ENCODE measurements around the gene HS6ST3. TPM values are rescaled to one million over a fixed set of nuclear protein-coding genes. Genes with fewer than 3 reads are reported as not detected.

Gene HS6ST3
- total RNA-seq, 1 experiment from 2014 or later, result 0.11 TPM

DNA sequence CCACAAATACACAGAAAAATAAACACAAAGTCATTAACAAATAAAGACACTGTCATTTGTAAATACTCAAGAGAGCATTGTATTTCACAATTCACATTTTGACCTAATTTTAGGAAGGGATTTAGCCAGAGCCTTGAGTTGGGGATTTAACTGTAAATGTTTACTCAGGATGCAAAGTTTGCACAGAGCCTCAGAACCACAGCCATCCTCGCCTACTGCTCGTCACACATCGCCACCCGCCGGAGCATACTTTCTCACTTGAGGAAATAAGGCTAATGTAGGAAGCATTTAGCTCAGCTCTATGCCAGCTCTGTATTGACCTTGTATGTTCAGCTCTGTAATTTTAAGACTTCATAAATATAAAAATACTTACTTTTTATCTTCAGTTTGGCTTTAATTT is 461.6 kb downstream of the HS6ST3 start:
- DNase-seq (peak; percentile 14), ATAC-seq (peak; percentile 98)
- BruUV-seq (replicated peaks), result no TSS peak
- Histone ChIP-seq H3K4me1 (ENCODE audit: insufficient read depth, low read length) (no peaks in the 10 kb centered on the region), H3K9me2 (replicated peaks; ENCODE audit: low read length) (no peaks in the 10 kb centered on the region), H3K36me3 (ENCODE audit: low read depth, low read length) (no peaks in the 10 kb centered on the region), H3K79me2 (ENCODE audit: low read length) (no peaks in the 10 kb centered on the region), H2AFZ (ENCODE audit: low read length) (no peak overlapping the region), H3K4me3 (ENCODE audit: low read length) (no peak overlapping the region), H3K4me2 (ENCODE audit: low read length) (no peak overlapping the region), H3F3A (ENCODE audit: low read length, unreplicated experiment) (no peaks in the 10 kb centered on the region), H4K20me1 (ENCODE audit: low read length) (no peaks in the 10 kb centered on the region), H3K27ac (ENCODE audit: low read length) (no peak overlapping the region), H3K9me3 (ENCODE audit: low read length) (no peaks in the 10 kb centered on the region), H3K9ac (ENCODE audit: low read length) (no peak overlapping the region), H3K27me3 (ENCODE audit: low read length) (no peaks in the 10 kb centered on the region)
- CTCF ChIA-PET, result interaction anchor here (0.6 kb wide), 1 partner anchor 411 kb away, joined by 3 read pairs; no protein-coding TSS in a partner anchor
- intact Hi-C loops (cut with micrococcal nuclease), result no loop called here
- TF ChIP-seq EZH2 (IDR thresholded peaks at IDR 0.05; ENCODE audit: low read length, unreplicated experiment) (no peak), EZH2phosphoT487 (IDR thresholded peaks at IDR 0.05; ENCODE audit: borderline replicate concordance, low read length) (no peak)
- TF ChIP-seq, protein P1, sequence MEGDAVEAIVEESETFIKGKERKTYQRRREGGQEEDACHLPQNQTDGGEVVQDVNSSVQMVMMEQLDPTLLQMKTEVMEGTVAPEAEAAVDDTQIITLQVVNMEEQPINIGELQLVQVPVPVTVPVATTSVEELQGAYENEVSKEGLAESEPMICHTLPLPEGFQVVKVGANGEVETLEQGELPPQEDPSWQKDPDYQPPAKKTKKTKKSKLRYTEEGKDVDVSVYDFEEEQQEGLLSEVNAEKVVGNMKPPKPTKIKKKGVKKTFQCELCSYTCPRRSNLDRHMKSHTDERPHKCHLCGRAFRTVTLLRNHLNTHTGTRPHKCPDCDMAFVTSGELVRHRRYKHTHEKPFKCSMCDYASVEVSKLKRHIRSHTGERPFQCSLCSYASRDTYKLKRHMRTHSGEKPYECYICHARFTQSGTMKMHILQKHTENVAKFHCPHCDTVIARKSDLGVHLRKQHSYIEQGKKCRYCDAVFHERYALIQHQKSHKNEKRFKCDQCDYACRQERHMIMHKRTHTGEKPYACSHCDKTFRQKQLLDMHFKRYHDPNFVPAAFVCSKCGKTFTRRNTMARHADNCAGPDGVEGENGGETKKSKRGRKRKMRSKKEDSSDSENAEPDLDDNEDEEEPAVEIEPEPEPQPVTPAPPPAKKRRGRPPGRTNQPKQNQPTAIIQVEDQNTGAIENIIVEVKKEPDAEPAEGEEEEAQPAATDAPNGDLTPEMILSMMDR (conservative IDR thresholded peaks at IDR 0.05; ENCODE audit: low read depth, low read length), result no peak
- POLR2A ChIA-PET (ENCODE audit: unreplicated experiment), result no interaction called here

DNA sequence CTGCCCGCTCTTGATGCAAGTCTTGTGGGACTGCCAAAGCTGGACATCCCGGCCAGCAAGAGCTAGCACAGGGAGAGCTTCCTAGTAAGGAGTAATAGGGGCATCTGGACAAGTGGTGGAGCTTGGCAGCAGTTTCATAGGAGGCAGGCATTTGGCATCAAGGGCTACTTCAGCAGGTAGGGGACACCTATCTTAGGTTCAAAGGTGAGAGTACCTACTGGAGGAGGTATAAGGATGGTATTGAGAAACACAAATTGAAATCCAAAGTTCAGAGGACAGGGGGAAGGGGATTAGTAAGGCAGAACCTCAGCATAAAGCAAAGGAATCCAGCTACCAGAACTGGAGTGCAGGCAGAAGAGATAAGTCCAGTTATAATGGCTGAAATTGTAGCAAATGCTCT is 462.7 kb downstream of the HS6ST3 start:
- CTCF ChIA-PET, result no interaction called here

DNA sequence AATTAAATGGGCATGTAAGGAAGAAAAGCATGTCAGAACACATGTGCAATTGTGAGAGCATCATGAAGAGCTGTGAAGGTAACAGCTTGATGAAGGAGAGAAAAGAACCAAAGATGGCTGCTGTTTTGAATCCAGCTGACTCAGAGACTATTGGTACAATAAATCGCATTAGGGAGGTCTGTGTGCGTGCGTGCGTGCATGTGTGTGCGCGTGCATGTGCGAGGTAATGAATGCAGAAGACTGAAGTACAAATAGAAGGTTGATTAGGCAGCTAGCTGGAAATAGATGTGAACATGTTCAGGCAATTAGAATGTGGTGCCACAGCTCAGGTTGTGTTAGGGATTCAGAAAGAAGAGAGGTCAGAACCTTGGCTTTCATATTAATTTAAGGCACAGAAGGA is 463.9 kb downstream of the HS6ST3 start:
- POLR2A ChIA-PET (ENCODE audit: unreplicated experiment), result no interaction called here
- no peak overlapping the region for H3K4me2 ChIP-seq (ENCODE audit: low read length)
- H3K9me3 ChIP-seq (ENCODE audit: low read length), result no peaks in the 10 kb centered on the region
- no peaks in the 10 kb centered on the region for H3K27me3 ChIP-seq (ENCODE audit: low read length)
- no peak for ATAC-seq
- no peaks in the 10 kb centered on the region for H3K79me2 ChIP-seq (ENCODE audit: low read length)
- H3K9ac ChIP-seq (ENCODE audit: low read length), result no peak overlapping the region
- H2AFZ ChIP-seq (ENCODE audit: low read length), result no peak overlapping the region
- no peaks in the 10 kb centered on the region for H3K9me2 ChIP-seq (replicated peaks; ENCODE audit: low read length)
- no peak overlapping the region for H3K27ac ChIP-seq (ENCODE audit: low read length)
- CTCF ChIA-PET, result no interaction called here
- no peaks in the 10 kb centered on the region for H3K36me3 ChIP-seq (ENCODE audit: low read depth, low read length)
- H3K4me3 ChIP-seq (ENCODE audit: low read length), result no peak overlapping the region
- H3F3A ChIP-seq (ENCODE audit: low read length, unreplicated experiment), result no peaks in the 10 kb centered on the region
- TF ChIP-seq, protein P1 (conservative IDR thresholded peaks at IDR 0.05; ENCODE audit: low read depth, low read length), result no peak
- TF ChIP-seq EZH2 (IDR thresholded peaks at IDR 0.05; ENCODE audit: low read length, unreplicated experiment) (no peak), EZH2phosphoT487 (IDR thresholded peaks at IDR 0.05; ENCODE audit: borderline replicate concordance, low read length) (no peak)
- DNase-seq, result no peak
- intact Hi-C loops (cut with micrococcal nuclease), result no loop called here
- BruUV-seq (replicated peaks), result no TSS peak
- no peaks in the 10 kb centered on the region for H3K4me1 ChIP-seq (ENCODE audit: insufficient read depth, low read length)
- no peaks in the 10 kb centered on the region for H4K20me1 ChIP-seq (ENCODE audit: low read length)

More for the DNA sequence above, 462.7 kb downstream of the HS6ST3 start:
- no peaks in the 10 kb centered on the region for H3F3A ChIP-seq (ENCODE audit: low read length, unreplicated experiment)
- no peak for ATAC-seq
- no peak overlapping the region for H3K27ac ChIP-seq (ENCODE audit: low read length)
- H3K79me2 ChIP-seq (ENCODE audit: low read length), result no peaks in the 10 kb centered on the region
- DNase-seq, result no peak
- H4K20me1 ChIP-seq (ENCODE audit: low read length), result no peaks in the 10 kb centered on the region
- H3K27me3 ChIP-seq (ENCODE audit: low read length), result no peaks in the 10 kb centered on the region
- intact Hi-C loops (cut with micrococcal nuclease), result no loop called here
- H3K4me3 ChIP-seq (ENCODE audit: low read length), result no peak overlapping the region
- no peaks in the 10 kb centered on the region for H3K9me3 ChIP-seq (ENCODE audit: low read length)
- BruUV-seq (replicated peaks), result no TSS peak
- POLR2A ChIA-PET (ENCODE audit: unreplicated experiment), result no interaction called here
- H3K36me3 ChIP-seq (ENCODE audit: low read depth, low read length), result no peaks in the 10 kb centered on the region
- H2AFZ ChIP-seq (ENCODE audit: low read length), result no peak overlapping the region
- H3K9me2 ChIP-seq (replicated peaks; ENCODE audit: low read length), result no peaks in the 10 kb centered on the region
- H3K4me1 ChIP-seq (ENCODE audit: insufficient read depth, low read length), result no peaks in the 10 kb centered on the region
- no peak overlapping the region for H3K9ac ChIP-seq (ENCODE audit: low read length)
- TF ChIP-seq EZH2phosphoT487 (IDR thresholded peaks at IDR 0.05; ENCODE audit: borderline replicate concordance, low read length) (no peak), EZH2 (IDR thresholded peaks at IDR 0.05; ENCODE audit: low read length, unreplicated experiment) (no peak)
- TF ChIP-seq, protein P1 (conservative IDR thresholded peaks at IDR 0.05; ENCODE audit: low read depth, low read length), result no peak
- no peak overlapping the region for H3K4me2 ChIP-seq (ENCODE audit: low read length)

All from PC-3 (cell line).